Measurements from ENCODE around the gene C16orf87.

C16orf87 gene

GRCh38 chr16:46812781-46813540 lies 18.0 kb downstream of the C16orf87 start:
- DNase-seq (ENCODE audit: low read depth in 1 of 2, low spot score in 1 of 2), result no peak
- Histone ChIP-seq H3K4me3 (replicated peaks; ENCODE audit: insufficient read depth, low read length) (no peak overlapping the region), H3K27ac (replicated peaks) (no peak overlapping the region), H3K27me3 (ENCODE audit: insufficient read depth, poor library complexity, severe bottlenecking) (no peaks in the 10 kb centered on the region)
- TF ChIP-seq CTCF (IDR thresholded peaks at IDR 0.05; ENCODE audit: insufficient read depth, low read length) (no peak), SPI1 (IDR thresholded peaks at IDR 0.05; ENCODE audit: borderline replicate concordance, low read depth) (no peak), REST (IDR thresholded peaks at IDR 0.05; ENCODE audit: insufficient replicate concordance, low read depth) (no peak), POLR2AphosphoS5 (IDR thresholded peaks at IDR 0.05; ENCODE audit: low read depth) (no peak), GABPA (IDR thresholded peaks at IDR 0.05; ENCODE audit: low read depth) (no peak)

- no peak for TF ChIP-seq POLR2AphosphoS5 (IDR thresholded peaks at IDR 0.05; ENCODE audit: low read depth)
- no peak for TF ChIP-seq REST (IDR thresholded peaks at IDR 0.05; ENCODE audit: insufficient replicate concordance, low read depth)
- TF ChIP-seq GABPA (IDR thresholded peaks at IDR 0.05; ENCODE audit: low read depth), result no peak
- H3K4me3 ChIP-seq (replicated peaks; ENCODE audit: insufficient read depth, low read length), result no peak overlapping the region
- H3K27ac ChIP-seq (replicated peaks), result no peak overlapping the region
- H3K27me3 ChIP-seq (ENCODE audit: insufficient read depth, poor library complexity, severe bottlenecking), result no peaks in the 10 kb centered on the region
- DNase-seq (ENCODE audit: low read depth in 1 of 2, low spot score in 1 of 2), result no peak
Observed at GRCh38 chr16:46811682-46812081, 19.3 kb downstream of the C16orf87 start.

- Histone ChIP-seq H3K27me3 (ENCODE audit: insufficient read depth, poor library complexity, severe bottlenecking) (no peaks in the 10 kb centered on the region), H3K27ac (replicated peaks) (no peak overlapping the region), H3K4me3 (replicated peaks; ENCODE audit: insufficient read depth, low read length) (no peak overlapping the region)
- DNase-seq (ENCODE audit: low read depth in 1 of 2, low spot score in 1 of 2), result no peak
- TF ChIP-seq POLR2AphosphoS5 (IDR thresholded peaks at IDR 0.05; ENCODE audit: low read depth), result no peak
- TF ChIP-seq CTCF (IDR thresholded peaks at IDR 0.05; ENCODE audit: insufficient read depth, low read length), result no peak
- no peak for TF ChIP-seq GABPA (IDR thresholded peaks at IDR 0.05; ENCODE audit: low read depth)
- no peak for TF ChIP-seq REST (IDR thresholded peaks at IDR 0.05; ENCODE audit: insufficient replicate concordance, low read depth)
- no peak for TF ChIP-seq SPI1 (IDR thresholded peaks at IDR 0.05; ENCODE audit: borderline replicate concordance, low read depth)
Observed at GRCh38 chr16:46808997-46809396, 22.0 kb downstream of the C16orf87 start.

Measured in HL-60 (cell line).